GM12801 (cell line): Measurements from ENCODE around the gene CEP120.

ENCODE experiments used
- TF ChIP-seq, protein P1 (sequence below): IDR thresholded peaks from one replicate; pipeline ENCODE4 v1.5.1; 2011; ENCODE audit warnings: control low read depth; ENCODE audit not compliant: insufficient read length; ENCODE audit errors: extremely low read depth

The CEP120 gene

DNA sequence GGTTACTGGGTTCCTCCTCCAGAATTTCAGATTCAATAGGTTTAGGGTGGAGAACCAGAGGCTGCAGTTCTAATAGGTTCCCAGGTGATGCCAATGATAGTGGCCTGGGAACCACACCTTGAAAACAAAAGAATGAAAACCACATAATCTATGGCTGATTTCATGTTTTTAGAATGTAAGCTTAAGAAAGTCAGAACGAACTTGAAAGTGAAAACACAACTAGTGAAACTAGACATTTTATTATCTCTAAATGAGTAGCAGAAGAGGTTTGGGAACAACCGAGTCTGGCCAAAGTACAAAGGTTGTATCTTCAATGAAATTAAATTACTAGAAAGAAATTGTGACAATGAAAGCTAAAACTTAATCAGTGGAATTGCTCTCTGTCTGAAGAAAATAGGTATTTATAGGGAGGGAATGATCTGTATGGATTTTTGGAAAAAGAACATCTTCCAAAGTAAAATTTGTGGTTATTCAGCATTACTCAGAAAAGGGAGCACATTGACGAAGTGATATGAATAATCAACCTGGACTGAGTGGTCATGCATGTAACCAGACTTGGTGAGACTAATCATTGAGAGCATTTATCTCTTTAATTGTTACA, 24.9 kb upstream of the CEP120 start:
- TF ChIP-seq, protein P1, sequence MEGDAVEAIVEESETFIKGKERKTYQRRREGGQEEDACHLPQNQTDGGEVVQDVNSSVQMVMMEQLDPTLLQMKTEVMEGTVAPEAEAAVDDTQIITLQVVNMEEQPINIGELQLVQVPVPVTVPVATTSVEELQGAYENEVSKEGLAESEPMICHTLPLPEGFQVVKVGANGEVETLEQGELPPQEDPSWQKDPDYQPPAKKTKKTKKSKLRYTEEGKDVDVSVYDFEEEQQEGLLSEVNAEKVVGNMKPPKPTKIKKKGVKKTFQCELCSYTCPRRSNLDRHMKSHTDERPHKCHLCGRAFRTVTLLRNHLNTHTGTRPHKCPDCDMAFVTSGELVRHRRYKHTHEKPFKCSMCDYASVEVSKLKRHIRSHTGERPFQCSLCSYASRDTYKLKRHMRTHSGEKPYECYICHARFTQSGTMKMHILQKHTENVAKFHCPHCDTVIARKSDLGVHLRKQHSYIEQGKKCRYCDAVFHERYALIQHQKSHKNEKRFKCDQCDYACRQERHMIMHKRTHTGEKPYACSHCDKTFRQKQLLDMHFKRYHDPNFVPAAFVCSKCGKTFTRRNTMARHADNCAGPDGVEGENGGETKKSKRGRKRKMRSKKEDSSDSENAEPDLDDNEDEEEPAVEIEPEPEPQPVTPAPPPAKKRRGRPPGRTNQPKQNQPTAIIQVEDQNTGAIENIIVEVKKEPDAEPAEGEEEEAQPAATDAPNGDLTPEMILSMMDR = no peak

DNA sequence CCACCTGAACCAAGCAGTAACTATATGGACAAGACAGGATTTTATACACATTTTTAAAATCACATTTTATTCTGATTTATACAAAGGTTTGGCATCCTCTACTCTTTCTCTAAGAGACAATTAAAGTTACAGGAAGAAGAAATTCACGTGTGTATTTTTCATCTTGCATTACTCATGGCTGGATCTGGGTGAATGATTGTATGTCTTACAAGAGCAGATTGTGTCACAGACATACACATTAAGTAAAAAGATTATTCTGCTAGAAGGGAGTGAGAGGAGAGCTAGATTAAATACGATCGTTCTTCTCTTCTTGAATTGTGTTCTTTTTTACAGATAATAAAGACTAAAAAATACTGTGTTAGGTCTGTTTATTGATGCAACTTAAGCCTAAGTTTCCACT, 20.8 kb upstream of the CEP120 start:
- TF ChIP-seq, protein P1 = no peak

DNA sequence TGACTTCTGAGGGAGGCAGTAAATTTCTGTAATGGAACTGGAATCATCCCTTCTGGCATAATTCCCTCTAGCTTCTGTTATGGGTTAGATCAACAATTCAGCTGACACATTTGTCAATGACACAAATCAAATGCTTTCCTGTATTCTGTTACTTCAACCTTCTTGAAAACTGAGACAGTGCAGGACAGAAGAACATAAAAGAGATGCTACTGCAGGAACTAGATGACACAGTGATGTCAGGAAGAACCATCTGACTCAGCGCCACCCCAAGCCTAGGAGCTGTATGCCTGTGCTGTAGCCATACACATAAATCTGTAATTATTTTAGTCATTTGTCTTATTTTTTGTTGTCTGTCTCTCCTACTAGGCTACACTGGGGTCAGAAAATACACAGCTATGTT, 18.2 kb upstream of the CEP120 start:
- TF ChIP-seq, protein P1 = no peak

GRCh38 chr5:123440456-123441181, 17.4 kb upstream of the CEP120 start:
- TF ChIP-seq, protein P1 = no peak

GRCh38 chr5:123439709-123440108, 16.5 kb upstream of the CEP120 start:
- TF ChIP-seq, protein P1 = no peak

DNA sequence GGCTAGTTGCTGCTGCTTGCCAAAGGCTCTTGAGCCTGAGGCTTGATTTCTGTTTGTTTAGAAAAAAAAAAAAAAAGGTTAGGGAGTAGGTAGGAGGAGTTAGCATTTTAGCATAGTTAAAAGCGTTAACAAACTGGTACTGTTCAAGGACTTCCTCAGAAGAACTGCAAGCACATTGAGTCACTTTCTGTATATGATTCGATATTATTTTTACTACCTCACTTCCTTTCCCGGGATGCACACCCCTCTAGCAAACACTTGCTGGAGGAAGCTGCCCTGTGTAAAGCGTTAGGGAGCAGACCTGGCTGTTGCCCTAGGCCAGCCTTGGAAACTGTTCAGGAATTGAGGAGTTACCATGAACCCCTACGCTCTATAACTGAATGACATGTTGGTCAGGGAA, 15.7 kb upstream of the CEP120 start:
- TF ChIP-seq, protein P1 = no peak

GRCh38 chr5:123438244-123438643, 15.0 kb upstream of the CEP120 start:
- TF ChIP-seq, protein P1 = no peak
